K562 (cell line): Measurements from ENCODE around the gene NENF. TPM values are rescaled to one million over a fixed set of nuclear protein-coding genes. Genes with fewer than 3 reads are reported as not detected.

Experiments used
- ATAC-seq: fragments of 200-7000 bp; cut with Tn5 transposase; 3 replicates; pipeline ENCODE4 v1.9.1; 2020; ENCODE audit warnings: moderate library complexity
- BruUV-seq: library from RNA; stranded (reverse); fragments of 400-500 nt; replicated peaks from 2 replicates; lab custom pipeline; 2021; lab: Mats Ljungman, UMichigan
- CTCF ChIA-PET: fragments of 300-600 bp; formaldehyde crosslinking; extraction: SDS; loops from one replicate; lab custom pipeline; 2021; ENCODE audit warnings: low intra/inter-chr PET ratio; lab: Yijun Ruan, JAX
- POLR2A ChIA-PET: fragments of 300-600, 350-650 bp; sonication (Branson Sonifier 250); formaldehyde crosslinking; extraction: SDS; loops from one replicate; lab custom pipeline; 2021; ENCODE audit warnings: antibody characterized with exemption, inconsistent platforms; lab: Yijun Ruan, JAX
- DNase-seq, 4 experiments: peaks; one replicate each; pipeline versions ENCODE4 v3.0.0 to v3.0.0-alpha.2; 2011 to 2018; ENCODE audit warnings: low spot score in 3 of 4, mixed read lengths in 3 of 4; ENCODE audit errors: extremely low read depth in 1 of 4
- FAIRE-seq: peaks from 2 replicates; lab custom pipeline; 2011; peaks lifted over from hg19 to GRCh38; lab: Jason Lieb, UNC
- H2AFZ ChIP-seq: 2 replicates; pipeline ENCODE4 v1.6.0; 2011; ENCODE audit warnings: low read depth, low read length, control low read depth, inconsistent platforms
- H3K27ac ChIP-seq: fragments of 200-600 bp; 3 replicates; pipeline ENCODE4 v1.8.0; 2011; ENCODE audit warnings: low read depth, mild to moderate bottlenecking, control low read depth, inconsistent platforms, low read length, moderate library complexity, mixed read lengths; ENCODE audit errors: extremely low read depth
- H3K27me3 ChIP-seq, 2 experiments: fragments of 300-600 bp in 1 of 2; 2 replicates in 1 of 2; 3 replicates in 1 of 2; pipeline versions ENCODE4 v1.6.0 to v1.8.0; 2011; ENCODE audit warnings: inconsistent platforms in 2 of 2, low read length in 2 of 2, mild to moderate bottlenecking in 1 of 2, mixed read lengths in 1 of 2, moderate library complexity in 1 of 2; ENCODE audit not compliant: control insufficient read depth in 2 of 2, insufficient read depth in 2 of 2
- H3K36me3 ChIP-seq: fragments of 300-600 bp; 3 replicates; pipeline ENCODE4 v1.8.0; 2011; ENCODE audit warnings: mild to moderate bottlenecking, low read length, inconsistent platforms; ENCODE audit not compliant: control insufficient read depth, insufficient read depth
- H3K4me1 ChIP-seq, 2 experiments: fragments of 200-600 bp in 1 of 2; replicated peaks in 1 of 2; 2 replicates in 1 of 2; 3 replicates in 1 of 2; pipeline versions ENCODE4 v1.5.1 to v1.8.0; 2011; ENCODE audit warnings: inconsistent platforms in 2 of 2, low read length in 2 of 2, mild to moderate bottlenecking in 1 of 2, mixed read lengths in 1 of 2, moderate library complexity in 1 of 2; ENCODE audit not compliant: control insufficient read depth in 2 of 2, insufficient read depth in 2 of 2
- H3K4me2 ChIP-seq: 2 replicates; pipeline ENCODE4 v1.6.1; 2011; ENCODE audit warnings: low read length, control low read depth, inconsistent platforms, mixed read lengths; ENCODE audit not compliant: insufficient read depth
- H3K4me3 ChIP-seq: fragments of 200-600 bp; sonication (generic), shearing (Covaris generic); 2 replicates; pipeline ENCODE4 v1.5.1; 2016; ENCODE audit warnings: control low read depth, inconsistent platforms
- H3K79me2 ChIP-seq: fragments of 200-600 bp; 3 replicates; pipeline ENCODE4 v1.8.0; 2011; ENCODE audit warnings: low read length, inconsistent platforms; ENCODE audit not compliant: control insufficient read depth, insufficient read depth
- H3K9ac ChIP-seq, 2 experiments: 2 replicates each; pipeline versions ENCODE4 v1.6.0 to v1.6.1; 2011; ENCODE audit warnings: low read depth in 2 of 2, low read length in 2 of 2, control low read depth in 1 of 2, inconsistent platforms in 1 of 2, mild to moderate bottlenecking in 1 of 2, mixed read lengths in 1 of 2; ENCODE audit not compliant: insufficient read depth in 1 of 2
- H3K9me1 ChIP-seq: one replicate; pipeline ENCODE4 v1.6.0; 2011; ENCODE audit warnings: inconsistent platforms, mild to moderate bottlenecking, low read length, moderate library complexity; ENCODE audit not compliant: control insufficient read depth, insufficient read depth
- H3K9me3 ChIP-seq: replicated peaks from 2 replicates; pipeline ENCODE4 v1.5.1; 2011; ENCODE audit warnings: low read depth, low read length, inconsistent platforms; ENCODE audit not compliant: control insufficient read depth, insufficient read depth
- H4K20me1 ChIP-seq: replicated peaks from 2 replicates; pipeline ENCODE4 v1.6.1; 2011; ENCODE audit warnings: low read length, inconsistent platforms, mixed read lengths; ENCODE audit not compliant: control insufficient read depth, insufficient read depth
- BMI1 ChIP-seq: fragments of 150-350 bp; IDR thresholded peaks from 2 replicates; pipeline ENCODE4 v1.6.1; 2014; ENCODE audit warnings: low read length
- FOSL1 ChIP-seq: fragments of 200-800 bp; sonication (Bioruptor generic); conservative IDR thresholded peaks from 2 replicates; pipeline ENCODE4 v1.6.1; 2016; ENCODE audit warnings: missing genetic modification characterization, missing compliant biosample characterization
- NONO ChIP-seq, 2 experiments: fragments of 200-400 bp in 1 of 2; fragments of 450-650 bp in 1 of 2; formaldehyde crosslinking in 1 of 2; IDR thresholded peaks; 2 replicates each; pipeline ENCODE4 v1.6.1; 2017; ENCODE audit warnings: low read depth in 2 of 2, mild to moderate bottlenecking in 2 of 2, moderate library complexity in 2 of 2, low read length in 1 of 2
- PRMT5 ChIP-seq: sonication (generic); formaldehyde crosslinking; IDR thresholded peaks from 2 replicates; pipeline ENCODE4 v1.5.0; 2020; ENCODE audit warnings: missing genetic modification reagents
- TFAM ChIP-seq: fragments of 250-450 bp; sonication (Bioruptor Pico); conservative IDR thresholded peaks from 2 replicates; pipeline ENCODE4 v1.5.0; 2021; ENCODE audit warnings: mild to moderate bottlenecking, moderate library complexity
- WGBS: fragments of 100-300 bp; shearing (Covaris generic); methylation state at CpG from one replicate; pipeline ENCODE4 v1.1.6; 2016; ENCODE audit warnings: low coverage, mixed read lengths; ENCODE audit not compliant: insufficient coverage; ENCODE audit errors: missing lambda C conversion rate; 5-methylcytosine and 5-hydroxymethylcytosine counted together
- in situ Hi-C: fragments of 300-500 bp; cut with MboI; formaldehyde crosslinking; loops from 4 replicates; pipeline ENCODE4 v1.15.0; 2018; ENCODE audit warnings: inconsistent platforms, mixed read lengths
- intact Hi-C: fragments of 100-400 bp; cut with micrococcal nuclease; formaldehyde crosslinking; loops from 2 replicates; pipeline ENCODE4 v1.14.2; 2022
- polyA plus RNA-seq, 8 experiments: library from polyadenylated mRNA; depleted of rRNA in 4 of 8; stranded (reverse) in 5 of 8; unstranded in 3 of 8; fragments of >200 nt; fragmentation: Nextera tagmentation in 2 of 8; fragmentation: Illumina TruSeq in 1 of 8; extraction: Ambion mirVana in 2 of 8; extraction: Trizol in 1 of 8; gene quantifications; 2 replicates each; pipeline versions ENCODE4 v1.2.1 to v1.2.3, GENCODE V29; 2011 to 2014; ENCODE audit warnings: inconsistent platforms in 1 of 8, missing spikeins in 1 of 8
- total RNA-seq, 7 experiments: library from RNA; depleted of rRNA in 6 of 7; stranded (reverse); fragments of >200 nt in 6 of 7; fragmentation: Illumina TruSeq in 2 of 7; extraction: Trizol in 2 of 7; gene quantifications; 2 replicates each; pipeline versions ENCODE4 v1.2.1 to v1.2.3, GENCODE V29; 2011 to 2021; ENCODE audit warnings: low replicate concordance in 1 of 7
- TF ChIP-seq, protein P1 (sequence below): sonication (generic); IDR thresholded peaks from 2 replicates; pipeline ENCODE4 v1.6.1; 2016
- TF ChIP-seq, protein P2 (sequence below), 2 experiments: fragments of 450-650 bp in 1 of 2; sonication (generic) in 1 of 2; formaldehyde crosslinking in 1 of 2; IDR thresholded peaks in 1 of 2; conservative IDR thresholded peaks in 1 of 2; 2 replicates each; pipeline versions ENCODE4 v1.6.1 to v1.8.1; 2016 to 2023; ENCODE audit warnings: mild to moderate bottlenecking in 2 of 2, moderate library complexity in 2 of 2, inconsistent platforms in 1 of 2, missing genetic modification reagents in 1 of 2

NENF gene
- total and polyA plus RNA-seq, 9 of the 15 experiments (the other 6 are each of a cell fraction or from before 2014, with no cell fraction given) = 6.1 to 100 (median 72.8) TPM

DNA sequence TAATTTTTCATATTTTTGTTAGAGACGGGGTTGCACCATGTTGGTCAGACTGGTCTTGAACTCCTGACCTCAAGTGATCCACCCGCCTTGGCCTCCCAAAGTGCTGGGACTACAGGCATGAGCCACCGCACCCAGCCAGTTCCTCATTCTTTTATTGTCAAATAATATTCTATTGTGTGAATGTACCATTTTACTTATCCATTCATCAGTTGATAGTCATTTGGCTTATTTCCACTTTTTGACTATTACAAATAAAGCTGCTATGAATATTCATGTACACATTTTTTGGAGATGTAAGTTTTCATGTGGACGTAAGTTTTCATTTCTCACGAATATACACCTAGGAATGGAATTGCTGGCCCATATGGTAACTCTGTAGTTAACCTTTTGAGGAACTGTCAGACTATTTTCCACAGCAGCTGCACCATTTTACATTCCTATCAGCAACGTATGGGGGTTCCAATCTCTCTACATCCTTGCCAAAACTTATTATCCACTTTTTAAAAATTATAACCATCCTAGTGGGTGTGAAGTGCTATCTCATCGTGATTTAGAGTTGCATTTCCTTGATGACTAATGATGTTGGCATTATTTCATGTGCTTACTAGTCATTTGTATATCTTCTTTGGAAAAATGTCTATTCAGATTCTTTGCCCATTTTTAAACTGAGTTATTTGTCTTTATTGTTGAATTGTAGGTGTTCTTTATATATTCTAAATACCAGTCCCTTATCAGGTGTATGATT is 30.7 kb upstream of the NENF start:
- peaks cover 39% of the 10 kb centered on the region for H3K36me3 ChIP-seq

More for the DNA sequence above, 30.7 kb upstream of the NENF start:
- Histone ChIP-seq H2AFZ (no peak overlapping the region), H4K20me1 (no peaks in the 10 kb centered on the region), H3K4me3 (no peak overlapping the region), H3K4me2 (no peak overlapping the region), H3K9me1 (no peaks in the 10 kb centered on the region), H3K9ac (no peak overlapping the region), H3K27me3 (no peaks in the 10 kb centered on the region), H3K4me1 (no peaks in the 10 kb centered on the region), H3K27ac (no peak overlapping the region), H3K9me3 (no peaks in the 10 kb centered on the region; the same call in 1 of the 2 replicates), H3K79me2 (no peaks in the 10 kb centered on the region)
- DNase-seq = no peak
- in situ Hi-C loops = no loop called here
- TF ChIP-seq NONO (IDR thresholded peaks at IDR 0.05; ENCODE audit: low read depth in 2 of 2, low read length in 1 of 2) (no peak), BMI1 (no peak), TFAM (CRISPR knock-in tag) (no peak), PRMT5 (no peak), FOSL1 (tag) (peak; percentile 36; the same call in 1 of the 2 replicates)
- TF ChIP-seq, protein P1, sequence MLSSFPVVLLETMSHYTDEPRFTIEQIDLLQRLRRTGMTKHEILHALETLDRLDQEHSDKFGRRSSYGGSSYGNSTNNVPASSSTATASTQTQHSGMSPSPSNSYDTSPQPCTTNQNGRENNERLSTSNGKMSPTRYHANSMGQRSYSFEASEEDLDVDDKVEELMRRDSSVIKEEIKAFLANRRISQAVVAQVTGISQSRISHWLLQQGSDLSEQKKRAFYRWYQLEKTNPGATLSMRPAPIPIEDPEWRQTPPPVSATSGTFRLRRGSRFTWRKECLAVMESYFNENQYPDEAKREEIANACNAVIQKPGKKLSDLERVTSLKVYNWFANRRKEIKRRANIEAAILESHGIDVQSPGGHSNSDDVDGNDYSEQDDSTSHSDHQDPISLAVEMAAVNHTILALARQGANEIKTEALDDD = no peak
- TF ChIP-seq, protein P2, sequence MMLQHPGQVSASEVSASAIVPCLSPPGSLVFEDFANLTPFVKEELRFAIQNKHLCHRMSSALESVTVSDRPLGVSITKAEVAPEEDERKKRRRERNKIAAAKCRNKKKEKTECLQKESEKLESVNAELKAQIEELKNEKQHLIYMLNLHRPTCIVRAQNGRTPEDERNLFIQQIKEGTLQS (IDR thresholded peaks at IDR 0.05) = peak; percentile 22; the same call in 1 of the 2 replicates
- TF ChIP-seq, protein P2 (CRISPR knock-in tag; conservative IDR thresholded peaks at IDR 0.05) = no peak
- POLR2A ChIA-PET = interaction anchor here (0.8 kb wide), 1 partner anchor 342 kb away, joined by 3 read pairs; no protein-coding TSS in a partner anchor
- CTCF ChIA-PET = no interaction called here
- intact Hi-C loops = no loop called here
- no peak for FAIRE-seq
- WGBS = 82% methylated on average over 7 of the region's 7 CpGs
- no TSS peak for BruUV-seq
- ATAC-seq = no peak
